Astrocyte (in vitro differentiated cells and primary cell): ENCODE data around the gene VPS25.

Experiments used
- EZH2 ChIP-seq: IDR thresholded peaks from 2 replicates; pipeline ENCODE4 v1.6.1; 2012; ENCODE audit warnings: mild to moderate bottlenecking, low read length, inconsistent platforms; ENCODE audit not compliant: insufficient read depth
- TF ChIP-seq, protein P1 (sequence below): IDR thresholded peaks from 2 replicates; pipeline ENCODE4 v1.5.1; 2011; ENCODE audit warnings: low read depth, mild to moderate bottlenecking, inconsistent platforms, low read length, moderate library complexity; ENCODE audit not compliant: insufficient read depth

DNA sequence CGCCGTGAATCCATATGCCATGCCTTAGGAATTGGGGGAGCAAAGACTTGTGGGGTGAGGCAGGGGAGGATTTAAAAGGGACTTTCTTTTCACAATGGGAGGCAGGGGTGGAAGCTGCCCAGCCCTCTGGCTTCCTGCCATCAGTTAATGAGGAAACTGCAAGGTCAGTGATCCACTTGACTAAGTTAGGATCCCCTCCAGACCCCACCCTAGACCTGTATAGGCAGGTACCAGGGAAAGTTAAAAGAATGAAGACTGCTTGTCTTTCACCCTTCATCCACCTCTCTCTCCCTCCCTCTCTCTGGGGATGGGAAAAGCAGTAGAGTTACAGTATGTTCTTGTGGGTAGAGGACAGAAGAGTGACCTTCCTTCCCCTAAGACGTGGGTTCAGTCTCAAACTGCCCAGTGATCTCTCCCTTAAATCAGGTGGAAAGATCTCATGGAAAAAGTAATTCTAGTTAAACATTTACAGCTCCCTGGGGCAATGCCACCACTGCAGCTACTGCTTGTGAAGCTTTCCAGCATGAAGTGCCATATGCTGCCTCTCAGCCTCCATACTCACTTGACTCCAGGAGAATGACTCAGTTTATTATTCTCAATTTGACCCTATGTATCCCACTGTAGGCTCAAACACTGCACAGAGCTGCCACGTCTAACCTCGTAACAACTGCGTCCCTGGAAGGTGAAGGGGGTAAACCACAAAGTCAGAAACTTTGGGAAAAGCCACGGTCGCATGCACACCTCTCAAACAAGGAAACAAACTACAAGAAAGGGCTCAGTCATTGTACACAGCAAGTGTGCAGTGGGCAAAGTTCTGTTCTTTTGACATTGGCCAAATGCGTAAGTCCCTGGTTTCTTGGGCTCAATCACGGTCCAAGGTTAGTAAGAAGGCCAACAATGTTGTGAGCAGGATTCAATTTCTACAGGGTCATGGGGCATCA, 24.1 kb downstream of the VPS25 start:
- no peak for TF ChIP-seq EZH2
- TF ChIP-seq, protein P1, sequence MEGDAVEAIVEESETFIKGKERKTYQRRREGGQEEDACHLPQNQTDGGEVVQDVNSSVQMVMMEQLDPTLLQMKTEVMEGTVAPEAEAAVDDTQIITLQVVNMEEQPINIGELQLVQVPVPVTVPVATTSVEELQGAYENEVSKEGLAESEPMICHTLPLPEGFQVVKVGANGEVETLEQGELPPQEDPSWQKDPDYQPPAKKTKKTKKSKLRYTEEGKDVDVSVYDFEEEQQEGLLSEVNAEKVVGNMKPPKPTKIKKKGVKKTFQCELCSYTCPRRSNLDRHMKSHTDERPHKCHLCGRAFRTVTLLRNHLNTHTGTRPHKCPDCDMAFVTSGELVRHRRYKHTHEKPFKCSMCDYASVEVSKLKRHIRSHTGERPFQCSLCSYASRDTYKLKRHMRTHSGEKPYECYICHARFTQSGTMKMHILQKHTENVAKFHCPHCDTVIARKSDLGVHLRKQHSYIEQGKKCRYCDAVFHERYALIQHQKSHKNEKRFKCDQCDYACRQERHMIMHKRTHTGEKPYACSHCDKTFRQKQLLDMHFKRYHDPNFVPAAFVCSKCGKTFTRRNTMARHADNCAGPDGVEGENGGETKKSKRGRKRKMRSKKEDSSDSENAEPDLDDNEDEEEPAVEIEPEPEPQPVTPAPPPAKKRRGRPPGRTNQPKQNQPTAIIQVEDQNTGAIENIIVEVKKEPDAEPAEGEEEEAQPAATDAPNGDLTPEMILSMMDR: no peak
